ENCODE data around the gene POLD1.
"Not testable (repeated sequence)": the region's sequence is repeated elsewhere in the genome, so short reads cannot be mapped to it uniquely, and the experiment has no call there.

Gene POLD1

DNA sequence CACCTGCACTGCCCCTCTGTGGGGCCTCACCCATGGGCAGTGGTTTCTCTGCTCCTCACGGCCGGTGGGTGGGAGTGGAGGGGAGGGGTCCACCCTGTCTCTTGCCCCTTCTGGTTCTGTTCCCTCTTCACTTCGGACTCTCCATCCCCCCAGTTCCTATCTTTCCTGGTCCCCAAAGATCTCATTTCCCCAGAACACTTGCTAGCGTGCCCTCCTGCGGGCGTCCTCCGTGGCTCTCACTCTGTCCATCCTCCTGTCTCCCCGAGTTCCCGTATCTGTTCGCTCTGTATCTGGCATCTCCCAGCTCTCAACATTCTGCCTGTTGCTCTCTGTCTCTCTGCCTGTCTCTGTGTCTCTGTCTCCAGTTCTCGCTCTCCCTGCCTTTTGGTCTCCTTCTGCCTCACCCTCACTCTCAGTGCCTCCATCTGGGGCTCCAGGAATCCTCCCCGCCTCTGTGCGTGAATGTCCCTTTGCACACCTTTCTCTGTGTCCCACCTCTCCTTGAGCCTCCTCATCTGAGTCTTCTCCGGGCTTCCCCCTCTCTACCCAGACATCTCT, 35.0 kb downstream of the POLD1 start:
- DNase-seq, result no peak

DNA sequence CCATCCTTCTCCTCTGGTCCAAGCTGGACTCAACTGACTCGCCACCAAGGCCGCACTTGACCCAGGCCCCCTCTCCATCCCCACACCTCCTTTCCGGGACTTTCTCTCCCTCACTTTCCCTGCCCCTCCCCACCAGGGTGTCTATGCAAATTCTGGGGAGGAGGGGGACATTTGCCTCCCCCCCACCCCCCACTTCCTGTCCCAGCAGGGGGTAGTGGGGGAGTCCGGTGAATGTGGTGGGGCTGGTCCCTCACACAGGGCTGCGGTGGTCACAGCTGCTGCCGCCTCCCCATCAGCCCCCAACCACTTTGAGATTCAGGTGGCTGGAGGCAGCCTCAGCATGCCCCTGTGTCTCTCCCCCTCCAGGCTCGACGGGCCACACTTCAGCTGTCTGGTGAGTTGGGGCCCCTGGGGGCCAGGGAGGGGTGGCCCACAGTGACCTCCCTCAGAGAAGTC, 35.5 kb downstream of the POLD1 start:
- DNase-seq, result no peak

DNA sequence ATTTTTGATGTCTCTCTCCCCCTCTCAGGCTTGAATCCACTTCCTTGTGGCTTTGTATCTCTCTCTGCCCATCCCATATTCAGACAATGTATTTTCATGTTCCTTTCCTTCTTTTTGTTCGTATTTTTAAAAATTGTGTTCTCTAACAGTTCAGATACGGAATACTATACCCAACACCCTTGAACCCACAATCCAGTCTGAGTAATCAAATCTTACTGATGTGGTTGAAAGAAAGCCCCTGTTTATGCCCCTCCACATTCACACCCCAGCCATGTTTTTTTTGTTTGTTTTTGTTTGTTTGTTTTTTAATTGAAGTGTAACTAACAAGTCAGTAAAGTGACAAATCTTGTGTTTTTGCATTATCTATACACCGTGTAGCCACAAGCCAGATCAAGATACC, 36.0 kb downstream of the POLD1 start:
- DNase-seq, result no peak

DNA sequence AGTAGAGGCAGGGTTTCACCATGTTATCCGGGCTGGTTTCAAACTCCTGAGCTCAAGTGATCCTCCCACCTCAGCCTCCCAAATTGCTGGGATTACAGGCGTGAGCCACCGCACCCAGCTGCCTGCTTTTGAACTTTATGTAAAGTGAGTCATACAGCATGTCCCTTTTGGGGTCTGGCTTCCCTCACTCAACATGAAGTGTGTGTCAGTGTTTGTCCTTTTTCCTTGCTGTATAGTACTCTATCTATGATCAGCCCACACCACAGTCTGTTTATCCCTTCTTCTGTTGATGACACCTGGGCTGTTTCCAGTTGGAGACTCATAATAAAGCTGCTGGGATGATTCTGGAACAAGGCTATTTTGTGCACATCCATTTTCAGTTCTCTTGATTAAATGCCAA, 36.7 kb downstream of the POLD1 start:
- DNase-seq, result no peak

DNA sequence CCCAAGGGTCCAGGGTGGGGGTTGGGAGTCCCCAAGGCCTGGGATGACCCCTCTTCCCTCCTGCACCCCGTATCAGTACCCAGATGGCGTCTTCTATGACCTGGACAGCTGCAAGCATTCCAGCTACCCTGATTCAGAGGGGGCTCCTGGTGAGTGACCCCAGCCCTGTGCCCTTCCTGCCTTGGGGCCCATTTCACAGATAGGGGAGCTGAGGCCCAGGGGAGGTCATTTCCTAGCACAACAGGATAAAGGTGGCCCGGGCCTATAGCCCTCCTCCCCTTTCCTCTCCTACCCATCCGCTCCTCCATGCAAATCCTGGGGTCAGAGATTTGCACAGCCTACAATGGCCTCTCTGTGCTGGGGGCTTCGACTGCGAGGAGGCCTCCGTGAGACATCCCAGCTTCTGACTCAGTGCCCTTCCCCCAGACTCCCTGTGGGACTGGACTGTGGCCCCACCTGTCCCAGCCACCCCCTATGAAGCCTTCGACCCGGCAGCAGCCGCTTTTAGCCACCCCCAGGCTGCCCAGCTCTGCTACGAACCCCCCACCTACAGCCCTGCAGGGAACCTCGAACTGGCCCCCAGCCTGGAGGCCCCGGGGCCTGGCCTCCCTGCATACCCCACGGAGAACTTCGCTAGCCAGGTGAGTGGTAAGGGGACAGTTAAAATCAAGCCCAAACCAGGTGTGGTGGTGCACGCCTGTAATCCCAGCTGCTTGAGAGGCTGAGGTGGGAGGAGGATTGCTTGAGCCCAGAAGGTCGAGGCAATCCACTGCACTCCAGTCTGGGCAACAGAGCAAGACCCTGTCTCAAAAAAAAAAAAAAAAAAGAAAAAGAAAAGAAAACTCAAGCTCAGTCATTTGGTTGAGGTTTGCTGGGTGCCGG, 38.5 kb downstream of the POLD1 start:
- DNase-seq, result no peak

DNA sequence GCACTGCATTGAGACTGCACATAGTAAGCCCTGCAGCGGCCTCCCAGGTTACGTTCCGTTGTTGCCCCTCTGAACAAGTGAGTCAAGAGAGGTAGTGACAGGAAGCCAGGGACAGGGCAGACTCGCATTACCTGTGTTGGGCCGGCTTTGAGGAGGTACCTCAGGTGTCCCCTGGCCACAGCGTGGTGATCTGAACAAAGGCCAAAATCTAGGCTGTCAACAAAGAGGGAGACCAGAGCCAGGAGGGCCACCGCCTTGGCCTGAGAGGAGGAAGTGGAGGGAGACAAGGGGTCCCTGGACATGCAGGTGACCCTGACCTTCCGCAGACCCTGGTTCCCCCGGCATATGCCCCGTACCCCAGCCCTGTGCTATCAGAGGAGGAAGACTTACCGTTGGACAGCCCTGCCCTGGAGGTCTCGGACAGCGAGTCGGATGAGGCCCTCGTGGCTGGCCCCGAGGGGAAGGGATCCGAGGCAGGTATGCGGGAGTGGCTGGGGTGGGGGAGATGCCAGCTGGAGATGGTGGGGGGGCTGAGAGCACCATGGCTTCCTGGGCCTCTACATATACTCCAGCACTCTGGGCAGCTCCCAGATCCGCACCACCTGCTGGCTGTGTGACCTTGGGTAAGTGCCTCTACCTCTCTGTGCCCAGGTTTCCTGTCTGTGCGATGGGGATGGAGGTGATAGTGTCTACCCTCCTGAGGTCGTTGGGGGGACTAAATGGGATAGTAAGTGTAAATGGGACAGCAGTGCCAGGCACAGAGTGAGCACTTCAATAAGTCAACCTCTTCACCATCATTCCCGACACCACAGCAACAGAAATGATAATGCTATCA, 39.3 kb downstream of the POLD1 start:
- no peak for DNase-seq

DNA sequence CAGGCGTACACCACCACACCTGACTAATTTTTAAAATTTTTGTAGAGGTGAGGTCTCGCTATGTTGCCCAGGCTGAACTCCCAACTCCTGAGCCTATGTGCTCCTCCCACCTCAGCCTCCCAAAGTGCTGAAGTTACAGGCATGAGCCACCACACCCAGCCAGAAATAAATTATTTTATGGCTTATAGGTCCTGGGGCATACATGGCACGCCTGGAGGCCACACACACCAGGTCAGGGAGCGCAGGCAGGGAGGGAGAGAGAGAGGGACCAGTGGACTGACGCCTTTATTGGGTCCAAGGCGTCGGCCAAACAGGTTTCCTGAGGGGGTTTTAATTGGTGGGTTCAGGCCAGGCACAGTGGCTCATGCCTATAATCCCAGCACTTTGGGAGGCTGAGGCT, 41.4 kb downstream of the POLD1 start:
- no peak for DNase-seq

DNA sequence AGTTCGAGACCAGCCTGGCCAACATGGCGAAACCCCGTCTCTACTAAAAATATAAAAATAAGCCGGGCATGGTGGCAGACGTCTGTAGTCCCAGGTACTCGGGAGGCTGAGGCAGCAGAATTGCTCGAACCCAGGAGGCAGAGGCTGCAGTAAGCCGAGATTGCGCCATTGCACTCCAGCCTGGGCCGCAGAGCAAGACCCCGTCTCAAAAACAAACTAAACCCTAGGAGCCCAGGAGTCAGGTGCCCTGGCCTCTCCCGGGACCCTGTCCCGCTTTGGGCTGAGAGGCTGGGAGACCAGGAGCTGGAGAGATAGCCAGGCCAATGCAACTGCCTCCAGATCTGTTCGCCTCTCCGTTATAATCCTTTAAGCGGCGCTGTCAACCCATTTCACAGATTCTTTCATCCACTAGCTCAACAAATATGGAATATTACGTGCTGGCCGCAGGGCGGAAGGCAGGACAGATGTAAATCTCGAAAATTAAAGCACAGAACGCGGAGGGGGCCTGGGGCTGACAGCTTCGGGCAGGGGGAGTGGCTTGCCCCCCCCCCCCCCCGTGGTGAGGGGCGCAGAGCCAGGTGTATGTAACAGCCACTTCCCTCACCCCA, 43.3 kb downstream of the POLD1 start:
- no peak for DNase-seq

DNA sequence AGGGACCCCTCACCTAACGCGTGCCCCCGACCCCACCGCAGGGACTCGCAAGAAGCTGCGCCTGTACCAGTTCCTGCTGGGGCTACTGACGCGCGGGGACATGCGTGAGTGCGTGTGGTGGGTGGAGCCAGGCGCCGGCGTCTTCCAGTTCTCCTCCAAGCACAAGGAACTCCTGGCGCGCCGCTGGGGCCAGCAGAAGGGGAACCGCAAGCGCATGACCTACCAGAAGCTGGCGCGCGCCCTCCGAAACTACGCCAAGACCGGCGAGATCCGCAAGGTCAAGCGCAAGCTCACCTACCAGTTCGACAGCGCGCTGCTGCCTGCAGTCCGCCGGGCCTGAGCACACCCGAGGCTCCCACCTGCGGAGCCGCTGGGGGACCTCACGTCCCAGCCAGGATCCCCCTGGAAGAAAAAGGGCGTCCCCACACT, 43.9 kb downstream of the POLD1 start:
- DNase-seq, result no peak

DNA sequence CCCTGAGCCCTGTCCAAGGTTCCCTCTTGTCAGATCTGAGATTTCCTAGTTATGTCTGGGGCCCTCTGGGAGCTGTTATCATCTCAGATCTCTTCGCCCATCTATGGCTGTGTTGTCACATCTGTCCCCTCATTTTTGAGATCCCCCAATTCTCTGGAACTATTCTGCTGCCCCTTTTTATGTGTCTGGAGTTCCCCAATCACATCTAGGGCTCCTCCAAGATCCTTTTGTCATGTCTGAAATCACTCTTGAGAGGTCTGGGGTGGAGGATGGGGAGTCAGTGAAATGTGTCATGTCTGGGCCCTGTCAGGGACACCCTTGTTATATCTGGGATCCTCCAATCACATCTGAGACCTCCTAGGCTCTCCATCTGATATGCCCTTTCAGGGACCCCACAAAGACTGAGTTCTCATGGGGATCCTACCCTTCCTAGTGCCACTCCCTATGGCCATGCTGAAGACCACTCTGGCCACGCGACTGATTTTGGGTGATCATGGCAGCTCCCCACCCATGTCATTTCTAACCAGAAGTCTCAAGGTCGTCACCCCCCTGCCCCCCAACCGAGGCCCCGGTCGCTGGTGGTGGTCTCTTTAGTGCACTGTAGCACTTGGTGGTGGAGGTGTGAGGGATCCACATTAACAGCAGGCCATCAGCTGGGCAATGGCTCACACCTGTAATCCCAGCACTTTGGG, 44.8 kb downstream of the POLD1 start:
- DNase-seq, result no peak

DNA sequence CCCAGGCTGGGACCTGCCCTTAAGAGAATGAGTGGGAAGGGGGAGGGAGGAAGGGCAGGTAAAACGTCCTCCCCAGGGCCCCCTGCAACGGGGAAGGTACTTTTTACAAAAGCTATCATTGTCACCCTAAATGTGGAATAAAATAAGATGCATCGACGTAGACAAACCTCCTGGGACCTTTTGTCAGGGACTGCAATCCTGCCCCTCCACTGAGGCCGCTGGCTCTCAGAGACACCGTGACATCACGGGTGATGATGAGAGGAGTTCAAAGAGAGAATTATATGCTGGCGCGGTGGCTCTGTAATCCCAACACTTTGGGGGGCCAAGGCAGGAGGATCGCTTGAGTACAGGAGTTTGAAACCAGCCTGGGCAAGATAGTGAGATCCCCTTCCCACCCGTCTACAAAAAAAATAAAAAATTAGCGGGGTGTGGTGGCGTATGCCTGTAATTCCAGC, 46.8 kb downstream of the POLD1 start:
- no peak for DNase-seq

DNA sequence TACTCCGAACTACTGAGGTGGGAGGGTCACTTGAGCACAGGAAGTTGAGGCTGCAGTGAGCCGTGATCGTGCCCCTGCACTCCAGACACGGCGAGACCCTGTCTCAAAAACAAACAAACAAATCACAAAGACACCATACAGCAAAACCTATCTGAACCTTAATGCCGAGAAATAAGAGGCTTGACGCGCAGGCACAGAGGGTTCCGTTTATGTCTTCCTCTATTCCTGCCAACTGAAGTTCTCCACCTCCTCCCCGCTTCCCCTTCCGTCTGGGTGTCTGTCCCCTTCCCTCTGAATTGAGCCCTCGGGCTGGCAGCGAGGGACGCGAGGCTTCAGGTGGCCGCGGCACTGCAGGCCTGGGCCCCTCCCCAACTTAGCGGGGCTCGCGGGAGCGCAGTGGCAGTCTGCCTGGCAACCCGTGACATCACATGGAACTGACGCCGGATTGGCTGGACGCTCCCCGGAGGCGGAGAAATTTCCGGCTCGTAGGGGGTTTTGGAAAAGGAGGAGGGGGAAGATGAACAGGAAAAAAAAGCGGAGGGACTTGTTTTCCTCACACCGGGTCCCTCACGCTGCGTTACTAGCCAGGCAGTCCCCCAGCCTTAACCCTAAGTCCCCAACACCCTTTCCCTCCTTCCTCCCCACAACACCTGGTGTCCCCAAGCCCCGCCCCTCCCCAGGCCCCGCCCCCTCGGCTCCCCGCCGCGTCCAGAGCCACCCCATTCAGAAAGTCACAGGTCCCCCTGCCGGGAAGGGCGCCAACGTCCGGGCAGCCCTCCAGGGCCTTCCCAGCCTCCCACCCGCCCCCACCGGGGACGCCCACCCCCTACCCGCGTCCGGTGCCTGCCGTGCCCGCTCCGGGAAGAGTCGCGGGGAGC, 47.4 kb downstream of the POLD1 start:
- peak; percentile 67 to 77 for DNase-seq

DNA sequence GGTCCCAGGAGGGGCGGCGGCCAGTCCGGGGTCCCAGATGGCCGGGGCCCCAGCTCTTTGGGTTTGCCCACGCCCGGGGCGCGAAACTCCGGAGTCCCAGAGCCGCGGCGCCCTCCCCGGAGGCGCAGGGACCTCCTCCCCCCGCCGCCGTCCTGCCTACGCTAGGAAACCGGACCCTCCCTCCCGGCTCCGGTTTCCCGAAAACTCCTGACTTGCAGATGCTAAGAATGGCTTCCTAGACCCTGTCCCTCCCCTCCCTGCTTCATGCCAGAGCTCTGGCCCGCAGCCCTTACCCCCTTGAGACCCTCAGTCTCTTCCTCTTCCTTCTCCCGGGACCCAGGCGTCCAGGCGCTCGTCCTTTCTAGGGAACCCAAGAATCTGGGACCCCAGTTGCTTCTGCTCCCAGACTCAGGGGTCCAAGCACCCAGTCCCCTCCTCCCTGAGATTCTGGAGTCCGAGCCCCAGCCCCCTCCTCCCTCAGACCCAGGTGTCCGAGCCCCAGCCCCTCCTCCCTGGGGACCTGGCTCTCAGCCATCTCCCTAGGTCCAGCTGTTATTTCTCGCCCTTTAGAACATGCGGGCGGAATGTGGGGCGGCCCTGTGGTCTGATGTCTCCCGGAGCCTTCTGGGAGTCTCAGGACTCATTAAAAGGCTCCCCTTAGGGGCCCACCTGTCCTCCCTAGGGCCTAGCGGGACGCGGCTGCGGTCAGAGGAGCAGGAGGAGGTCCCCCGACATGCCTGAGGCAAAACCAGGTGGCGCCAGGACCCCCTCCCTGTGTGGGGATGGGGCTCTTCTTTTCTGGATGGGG, 48.3 kb downstream of the POLD1 start, which contains the start of gene MYBPC2:
MYBPC2 (plus strand) TSS at position 672 of the 808 bp plus-strand sequence; CDS start at position 734, 62 bp downstream.
- no peak for DNase-seq

DNA sequence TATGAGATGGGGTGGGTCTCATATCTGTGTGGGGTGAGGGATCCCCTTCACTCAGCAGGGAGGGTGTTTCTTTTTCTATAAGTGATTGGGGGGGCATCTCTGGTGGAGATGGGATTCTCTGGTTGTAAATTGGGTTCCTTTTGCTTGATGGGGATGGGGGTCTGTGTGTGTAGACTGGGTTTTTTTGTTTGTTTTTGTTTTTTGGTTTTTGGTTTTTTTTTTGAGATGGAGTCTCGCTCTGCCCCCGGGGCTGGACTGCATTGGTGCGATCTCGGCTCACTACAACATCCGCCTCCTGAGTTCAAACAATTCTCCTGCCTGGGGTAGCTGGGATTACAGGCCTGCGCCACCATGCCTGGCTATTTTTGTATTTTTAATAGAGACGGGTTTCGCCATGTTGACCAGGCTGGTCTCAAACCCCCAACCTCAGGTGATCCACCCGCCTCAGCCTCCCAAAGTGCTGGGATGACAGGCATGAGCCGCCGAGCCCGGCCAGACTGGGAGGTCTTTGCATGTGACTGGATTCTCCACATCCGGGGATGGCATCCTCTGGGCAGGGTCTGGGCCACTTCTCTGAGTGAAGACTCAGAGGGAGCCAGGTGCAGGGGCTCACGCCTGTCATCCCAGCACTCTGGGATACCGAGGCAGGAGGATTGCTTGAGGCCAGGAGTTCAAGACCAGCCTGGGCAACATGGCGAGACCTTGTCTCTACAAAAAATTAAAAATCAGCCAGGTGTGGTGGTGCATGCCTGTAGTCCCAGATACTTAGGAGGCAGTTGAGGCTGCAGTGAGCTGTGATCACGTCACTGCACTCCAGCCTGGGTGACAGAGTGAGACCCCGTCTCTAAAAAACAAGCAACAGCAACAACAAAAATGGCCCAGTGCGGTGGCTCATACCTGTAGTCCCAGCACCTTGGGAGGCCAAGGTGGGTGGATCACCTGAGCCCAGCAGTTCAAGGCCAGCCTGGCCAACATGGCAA, 49.3 kb downstream of the POLD1 start:
- DNase-seq, result no peak

DNA sequence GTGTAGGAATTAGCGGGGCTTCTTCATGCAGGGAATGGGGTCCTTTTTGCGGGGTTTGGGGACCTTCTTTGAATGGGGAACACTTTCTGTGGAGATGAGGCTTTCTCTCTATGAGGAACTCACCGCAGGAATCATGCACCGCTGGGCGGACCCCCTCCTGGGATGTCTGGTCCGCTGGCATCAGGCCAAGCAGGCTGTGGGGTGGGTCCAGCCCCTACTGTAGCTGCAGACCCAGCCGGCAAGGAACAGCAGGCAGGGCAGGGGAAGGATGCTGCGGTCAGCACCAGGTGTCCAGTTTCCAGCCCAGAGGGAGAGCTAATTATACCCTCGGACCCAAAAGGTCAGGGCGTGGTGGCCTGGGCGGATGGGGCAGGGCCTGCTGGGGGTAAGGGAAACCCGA, 50.4 kb downstream of the POLD1 start:
- no peak for DNase-seq

DNA sequence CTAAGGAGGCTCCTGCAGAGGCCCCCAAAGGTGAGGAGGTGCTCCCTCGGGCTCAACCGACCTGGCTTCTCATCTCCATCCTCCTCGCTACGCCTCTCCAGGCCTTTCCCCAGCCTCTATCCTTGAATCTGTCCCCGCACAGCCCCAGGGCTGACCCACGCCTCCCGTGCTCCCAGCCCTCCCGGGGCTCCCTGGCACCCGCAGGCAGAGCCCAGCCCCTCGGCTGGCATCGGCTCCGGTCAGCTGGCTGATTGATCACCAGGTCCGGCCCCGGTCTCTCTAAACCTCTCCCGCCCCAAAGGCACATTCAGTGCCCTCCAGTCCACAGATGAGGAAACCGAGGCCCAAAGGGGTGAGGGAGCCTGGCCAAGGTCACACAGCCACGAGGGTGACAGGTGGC, 51.1 kb downstream of the POLD1 start:
- no peak for DNase-seq

DNA sequence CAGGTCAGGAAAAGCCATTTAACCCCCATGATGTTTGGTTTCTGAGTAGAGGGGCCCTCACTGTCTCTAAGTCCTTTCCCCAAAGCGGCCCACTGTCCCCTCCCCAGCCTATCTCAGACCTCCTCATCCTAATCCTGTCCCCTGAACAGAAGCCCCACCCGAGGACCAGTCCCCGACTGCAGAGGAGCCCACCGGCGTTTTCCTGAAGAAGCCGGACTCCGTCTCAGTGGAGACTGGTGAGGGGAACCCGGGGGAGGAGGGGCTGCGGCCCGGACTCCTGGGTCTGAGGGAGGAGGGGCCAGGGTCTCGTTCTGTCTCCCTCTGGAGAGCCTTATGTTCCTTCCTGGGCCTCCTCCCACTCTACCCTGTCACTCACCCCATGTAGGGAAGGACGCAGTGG, 51.5 kb downstream of the POLD1 start:
- DNase-seq, result no peak

DNA sequence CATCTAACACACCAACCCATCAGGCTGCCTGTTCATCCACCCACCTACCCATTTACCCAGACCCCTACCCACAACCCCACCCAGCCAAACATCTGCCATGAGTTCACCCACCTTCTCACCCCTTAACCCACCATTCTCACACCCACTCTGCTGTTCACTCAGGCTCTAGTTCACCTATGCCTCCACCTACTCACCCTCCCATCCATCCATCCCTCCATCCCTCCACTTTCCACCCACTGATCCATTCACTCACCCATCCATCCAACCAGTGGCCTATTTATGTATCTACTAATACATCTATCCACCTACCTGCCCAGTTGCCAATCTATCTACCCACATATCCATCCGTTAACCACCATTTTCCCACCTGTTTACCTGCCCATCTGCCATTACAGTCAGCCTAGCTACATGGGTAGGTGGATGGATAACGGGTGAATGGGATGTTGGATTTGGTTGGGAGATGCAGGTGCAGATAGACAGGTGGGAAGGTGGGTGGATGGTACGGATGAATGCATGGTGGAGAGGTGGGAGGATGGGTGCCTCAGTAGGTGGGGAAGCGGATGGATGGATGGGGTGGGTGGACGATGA, 53.8 kb downstream of the POLD1 start:
- no peak for DNase-seq

DNA sequence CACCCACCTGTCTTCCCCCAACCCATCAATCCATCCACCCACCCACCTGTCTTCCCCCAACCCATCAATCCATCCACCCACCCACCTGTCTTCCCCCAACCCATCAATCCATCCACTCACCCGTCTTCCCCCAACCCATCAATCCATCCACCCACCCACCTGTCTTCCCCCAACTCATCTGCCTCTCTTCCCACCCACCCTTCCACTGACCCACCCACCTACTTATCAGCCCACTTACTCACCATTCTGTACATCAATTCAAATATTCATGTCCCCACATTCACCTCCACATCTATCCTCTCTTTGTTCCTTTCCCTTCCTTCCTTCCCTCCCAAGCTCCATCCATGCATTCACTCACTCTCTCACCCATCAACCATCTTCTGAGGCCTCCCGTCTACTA, 55.0 kb downstream of the POLD1 start:
- not testable (repeated sequence) for DNase-seq

All from NCI-H2081 (cell line).